NCI-H345 treated with DMSO at 0.1 percent for 48 hours (cell line): ENCODE data around the gene ETNK1.
"Not testable (repeated sequence)": the region's sequence is repeated elsewhere in the genome, so short reads cannot be mapped to it uniquely, and the experiment has no call there.

ENCODE experiments used
- DNase-seq: peaks from one replicate; lab custom pipeline; 2025; ENCODE audit not compliant: unreplicated experiment; lab: John Stamatoyannopoulos, UW

Gene ETNK1

DNA sequence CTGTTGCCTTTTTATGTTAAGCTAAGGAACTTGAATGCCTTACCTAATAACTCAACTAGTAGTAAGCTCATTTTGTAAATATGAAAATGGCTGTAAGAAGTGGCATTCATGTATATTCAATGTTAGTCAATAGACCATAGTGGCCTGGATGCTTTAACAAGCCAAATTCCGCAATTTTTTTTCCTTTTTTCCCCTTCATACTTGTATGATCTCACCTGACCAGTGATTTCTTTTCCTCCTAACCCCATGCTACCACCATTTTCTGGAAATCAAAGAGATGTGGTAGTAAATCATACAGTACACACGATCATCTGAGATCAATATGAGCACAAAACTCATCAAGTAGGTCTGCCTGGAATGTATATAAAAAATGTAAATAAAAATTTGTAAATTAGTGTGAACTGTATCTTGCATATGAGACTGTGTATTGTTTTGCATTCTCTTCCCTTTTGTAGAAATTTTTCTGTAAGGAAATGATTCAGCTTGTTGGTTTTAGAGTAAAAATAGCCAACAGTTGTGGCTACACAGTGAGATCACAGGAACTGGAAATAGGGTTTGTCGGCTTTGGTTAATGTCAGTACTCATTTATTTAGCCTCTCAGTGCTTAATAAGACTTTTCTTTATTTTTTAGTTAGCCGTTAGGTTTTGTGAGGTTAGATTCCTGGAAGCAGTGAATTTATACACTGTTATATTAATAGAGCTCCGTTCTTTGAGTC lies 62.5 kb downstream of the ETNK1 start:
- DNase-seq, result no peak

DNA sequence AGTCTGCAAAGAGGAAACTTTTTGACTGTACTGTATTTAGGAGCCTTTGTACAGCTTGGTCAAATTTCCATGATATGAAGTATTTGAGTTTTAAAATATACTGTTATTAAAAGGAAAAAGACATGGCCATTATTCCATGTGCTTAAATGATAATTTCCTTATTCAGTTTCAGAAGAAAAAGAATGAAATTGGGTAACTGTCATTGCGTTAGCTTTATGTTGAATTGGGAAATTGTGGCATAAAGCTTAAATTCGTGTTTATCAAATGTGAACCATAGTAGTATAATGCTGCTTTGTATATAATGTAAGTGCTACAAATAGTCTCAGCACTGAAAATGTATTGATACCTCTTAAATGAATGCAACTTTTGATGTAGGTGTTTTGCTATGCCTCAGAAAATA lies 64.9 kb downstream of the ETNK1 start:
- no peak for DNase-seq

DNA sequence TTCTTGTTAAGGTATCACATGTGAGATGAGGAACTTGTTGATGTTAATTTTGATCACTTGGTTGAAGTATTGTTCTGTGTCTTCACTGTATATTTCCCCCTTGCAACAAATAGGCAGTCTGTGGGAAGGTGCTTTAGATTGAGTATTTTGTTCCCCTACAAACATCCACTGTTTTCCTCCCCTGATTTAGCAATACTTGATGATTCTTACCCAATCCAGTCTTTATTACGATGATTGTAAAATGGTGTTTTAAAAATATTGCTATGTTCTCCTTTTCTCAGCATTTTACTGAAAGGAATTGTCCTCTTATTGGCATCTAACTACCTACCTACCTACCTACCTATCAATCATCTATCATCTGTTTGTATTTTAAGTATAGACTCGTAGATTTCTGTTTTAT lies 66.3 kb downstream of the ETNK1 start:
- no peak for DNase-seq

DNA sequence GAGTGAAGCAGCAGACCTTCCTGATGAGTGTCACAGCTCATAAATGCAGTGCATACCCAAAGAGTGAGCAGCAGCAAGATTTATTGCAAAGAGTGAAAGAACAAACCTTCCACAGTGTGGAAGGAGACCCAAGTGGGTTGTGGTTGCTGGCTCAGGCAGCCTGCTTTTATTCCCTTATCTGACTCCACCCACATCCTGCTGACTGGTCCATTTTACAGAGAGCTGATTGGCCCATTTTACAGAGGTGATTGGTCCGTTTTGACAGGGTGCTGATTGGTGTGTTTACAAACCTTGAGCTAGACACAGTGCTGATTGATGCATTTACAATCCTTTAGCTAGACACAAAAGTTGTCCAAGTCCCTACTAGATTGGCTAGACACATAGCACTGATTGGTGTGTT lies 67.5 kb downstream of the ETNK1 start:
- DNase-seq, result not testable (repeated sequence)

DNA sequence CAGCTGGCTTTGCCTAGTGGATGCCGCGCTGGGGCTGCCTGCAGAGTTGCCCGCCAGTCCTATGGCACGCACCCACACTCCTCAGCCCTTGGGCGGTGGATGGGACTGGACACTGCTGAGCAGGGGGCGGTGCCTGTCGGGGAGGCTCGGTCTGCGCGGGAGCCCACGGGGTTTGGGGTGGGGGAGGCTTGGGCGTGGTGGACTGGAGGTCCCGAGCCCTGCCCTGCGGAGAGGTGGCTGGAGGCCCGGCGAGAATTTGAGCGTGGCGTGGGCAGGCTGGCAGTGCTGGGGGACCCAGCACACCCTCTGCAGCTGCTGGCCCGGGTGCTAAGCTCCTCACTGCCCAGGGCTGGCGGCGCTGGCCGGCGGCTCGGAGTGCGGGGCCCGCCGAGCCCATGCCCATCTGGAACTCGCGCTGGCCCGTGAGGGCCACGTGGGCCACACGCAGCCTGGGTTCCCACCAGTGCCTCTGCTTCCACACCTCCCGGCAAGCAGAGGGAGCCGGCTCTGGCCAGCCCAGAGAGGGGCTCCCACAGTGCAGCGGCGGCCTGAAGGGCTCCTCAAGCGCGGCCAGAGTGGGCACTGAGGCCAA lies 68.1 kb downstream of the ETNK1 start:
- DNase-seq, result no peak

DNA sequence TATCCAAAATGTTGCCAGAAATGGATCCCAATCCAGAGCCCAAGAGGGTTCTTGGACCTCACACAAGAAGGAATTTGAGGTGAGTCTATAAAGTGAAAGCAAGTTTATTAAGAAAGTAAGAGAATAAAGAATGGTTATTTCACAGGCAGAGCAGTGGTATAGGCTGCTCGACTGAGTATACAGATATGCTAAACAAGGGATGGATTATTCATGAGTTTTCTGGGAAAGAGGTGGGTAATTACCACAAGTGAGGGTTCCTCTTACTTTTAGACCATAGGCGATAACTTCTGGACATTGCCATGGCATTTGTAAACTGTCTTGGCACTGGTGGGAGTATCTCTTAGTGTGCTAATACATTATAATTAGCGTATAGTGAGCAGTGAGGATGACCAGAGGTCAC lies 73.6 kb downstream of the ETNK1 start:
- no peak for DNase-seq

DNA sequence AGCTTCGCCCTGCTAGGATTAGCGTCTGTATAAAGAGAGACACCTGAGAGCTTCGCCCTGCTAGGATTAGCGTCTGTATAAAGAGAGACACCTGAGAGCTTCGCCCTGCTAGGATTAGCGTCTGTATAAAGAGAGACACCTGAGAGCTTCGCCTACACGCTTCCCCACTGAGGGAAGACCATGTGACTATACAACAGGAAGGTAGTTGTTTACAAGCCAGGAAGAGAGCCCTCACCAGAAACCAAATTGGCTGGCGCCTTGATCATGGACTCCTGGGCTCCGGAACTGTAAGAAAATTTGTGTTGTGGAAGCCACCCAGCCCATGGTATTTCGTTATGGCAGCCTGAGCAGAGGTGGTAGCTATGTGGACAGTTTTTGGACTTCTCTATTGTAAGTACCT lies 74.7 kb downstream of the ETNK1 start:
- not testable (repeated sequence) for DNase-seq

DNA sequence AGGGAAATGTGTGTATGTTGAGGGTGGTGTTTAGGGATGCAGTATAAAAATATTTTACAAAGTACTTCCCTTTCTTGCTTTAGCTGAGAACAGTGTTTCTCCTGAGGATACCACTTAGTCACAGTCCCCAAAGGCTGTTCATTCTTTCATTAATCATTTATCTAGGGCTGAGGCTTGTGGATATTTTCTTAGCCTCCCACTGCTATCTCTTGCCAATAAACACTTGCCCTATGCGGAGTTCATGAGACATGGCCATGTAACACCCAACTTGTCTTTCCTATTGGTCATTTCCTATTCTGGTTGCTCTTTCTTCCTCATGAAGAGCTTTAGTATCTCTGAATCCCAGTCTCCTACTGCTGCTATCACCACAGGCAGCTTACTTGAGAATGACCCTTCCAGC lies 75.1 kb downstream of the ETNK1 start:
- DNase-seq, result no peak

DNA sequence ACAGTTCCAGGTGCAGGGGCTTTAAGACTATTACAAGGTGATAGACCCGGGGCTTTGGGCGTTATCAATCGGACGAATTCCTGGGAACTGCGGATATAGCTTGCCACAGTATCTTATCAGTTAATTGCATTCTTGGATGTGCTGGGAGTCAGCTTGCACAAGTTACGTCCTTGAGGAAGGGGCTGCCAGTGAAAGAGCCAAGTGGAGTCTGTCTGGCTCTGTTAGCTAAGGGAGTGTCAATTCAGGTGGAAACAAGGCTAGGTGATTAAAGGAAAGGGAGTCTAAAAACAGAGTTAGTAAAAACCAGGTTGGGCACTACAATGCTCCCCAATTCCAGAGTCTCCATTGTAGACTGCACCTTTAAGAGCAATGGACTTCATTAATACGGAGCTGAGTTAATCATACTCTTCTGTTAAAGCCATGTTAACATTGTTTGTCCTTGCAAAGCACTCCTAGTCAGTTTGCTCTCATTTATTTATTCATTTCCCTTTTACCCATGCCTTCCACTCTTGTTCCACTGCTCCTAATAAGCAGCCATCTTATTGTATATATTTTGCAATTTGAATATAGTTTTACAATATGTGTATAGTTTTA lies 76.3 kb downstream of the ETNK1 start:
- DNase-seq, result not testable (repeated sequence)

DNA sequence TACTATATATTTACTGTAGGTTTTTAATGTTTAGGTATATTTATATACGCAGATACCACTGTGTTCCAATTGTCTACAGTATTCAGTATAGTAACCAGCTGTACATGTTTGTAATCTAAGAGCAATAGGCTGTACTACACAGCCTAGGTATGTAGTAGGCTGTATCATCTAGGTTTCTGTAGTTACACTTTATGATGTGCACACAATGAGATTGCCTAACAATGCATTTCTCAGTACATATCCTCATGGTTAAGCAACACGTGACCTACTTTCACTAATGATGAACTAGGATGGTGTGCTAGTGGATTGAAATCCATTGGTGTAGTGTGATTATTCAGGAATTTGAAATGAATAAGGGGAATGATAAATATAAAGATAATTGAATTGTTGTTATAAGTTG lies 77.7 kb downstream of the ETNK1 start:
- DNase-seq, result no peak

DNA sequence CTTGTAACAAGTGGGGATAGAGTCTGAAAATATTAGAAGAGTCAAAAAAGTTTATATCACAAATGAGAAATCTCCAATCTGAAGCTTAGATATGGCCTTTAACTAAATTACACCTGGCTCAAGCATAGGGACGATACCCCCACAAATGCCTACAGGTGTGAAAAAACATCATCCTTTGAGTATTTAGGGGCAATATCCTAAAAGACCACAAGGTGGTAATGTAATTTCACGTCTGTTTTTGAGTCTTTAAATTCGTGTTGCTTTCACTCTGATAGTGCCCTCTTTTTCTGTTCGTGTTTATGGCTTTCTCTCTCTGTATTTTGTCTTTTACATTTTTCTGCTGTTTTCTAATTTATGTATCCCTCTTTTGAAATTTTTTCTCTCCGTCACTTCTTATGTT lies 84.3 kb downstream of the ETNK1 start:
- DNase-seq, result no peak

DNA sequence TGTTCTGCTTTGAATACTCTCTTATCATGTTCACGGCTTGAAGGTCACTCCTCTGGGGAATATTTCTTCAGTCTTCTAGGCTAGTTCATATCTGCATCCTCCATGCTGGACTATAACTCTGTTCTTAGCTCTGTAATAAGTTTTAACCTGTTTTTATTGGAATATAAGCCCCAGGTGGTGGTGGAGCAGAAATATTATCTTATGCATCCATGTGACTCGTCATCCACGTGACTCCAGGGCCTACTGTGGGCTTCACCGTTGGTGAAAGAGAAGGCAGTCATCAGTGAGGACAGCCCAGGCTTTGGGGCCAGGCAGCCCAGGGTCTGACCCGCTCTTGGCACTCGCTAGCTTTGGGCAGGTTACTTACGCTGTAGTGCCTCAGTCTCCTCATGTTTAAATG lies 87.1 kb downstream of the ETNK1 start:
- no peak for DNase-seq

DNA sequence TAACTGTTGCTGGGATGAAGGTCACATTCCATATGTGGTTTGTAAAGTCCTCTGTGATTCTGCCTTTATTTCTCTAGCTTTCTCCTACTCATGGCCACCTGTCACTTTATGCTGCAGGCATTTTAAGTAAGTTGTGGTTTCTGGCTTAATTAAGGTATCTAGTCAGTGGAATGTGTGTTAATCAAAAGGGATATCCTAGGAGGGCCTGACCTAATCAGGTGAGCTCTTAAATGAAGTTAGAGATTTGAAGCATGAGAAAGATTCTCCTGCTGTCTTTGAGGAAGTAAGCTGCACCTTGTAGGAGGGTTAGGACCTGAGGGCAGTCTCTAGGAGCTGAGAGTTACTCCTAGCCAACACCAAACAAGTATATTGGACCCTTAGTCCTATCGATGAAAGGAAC lies 90.3 kb downstream of the ETNK1 start:
- DNase-seq, result no peak

DNA sequence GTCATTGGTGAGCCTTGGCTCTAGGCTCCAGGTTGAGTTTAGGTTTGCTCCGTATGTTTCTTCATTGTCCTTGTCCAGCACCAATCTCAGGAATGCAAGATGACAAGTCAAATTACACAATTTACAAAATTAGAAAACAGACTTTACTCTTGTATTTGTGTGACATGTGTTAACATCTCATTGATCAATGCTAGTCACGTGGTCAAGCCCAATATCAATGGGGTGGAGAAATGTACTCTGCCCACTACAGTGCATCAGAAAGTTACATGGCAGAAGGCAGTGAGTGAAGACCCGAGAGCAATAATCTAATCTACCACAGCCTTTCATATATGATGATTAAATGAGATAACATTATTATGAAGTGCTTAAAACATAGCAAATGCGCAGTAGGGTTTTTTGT lies 94.8 kb downstream of the ETNK1 start:
- DNase-seq, result no peak

DNA sequence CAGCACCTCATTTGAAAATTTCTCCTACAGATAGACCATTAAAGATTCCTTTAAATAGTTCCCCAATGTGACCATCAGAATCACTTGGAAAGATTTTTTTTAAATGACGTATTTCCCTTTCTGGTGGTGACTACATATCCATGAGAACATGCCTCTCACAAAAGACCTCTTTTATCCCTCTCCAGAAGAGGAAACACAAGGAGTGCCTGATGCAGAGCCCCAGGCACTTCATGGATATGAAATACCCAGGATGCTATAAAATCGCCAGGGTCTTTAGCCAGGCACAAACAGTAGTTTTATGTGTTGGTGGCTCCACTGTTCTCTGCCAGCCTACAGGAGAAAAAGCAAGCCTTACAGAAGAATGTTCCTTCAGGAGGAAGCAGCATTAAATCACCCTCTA lies 97.1 kb downstream of the ETNK1 start:
- DNase-seq, result no peak

DNA sequence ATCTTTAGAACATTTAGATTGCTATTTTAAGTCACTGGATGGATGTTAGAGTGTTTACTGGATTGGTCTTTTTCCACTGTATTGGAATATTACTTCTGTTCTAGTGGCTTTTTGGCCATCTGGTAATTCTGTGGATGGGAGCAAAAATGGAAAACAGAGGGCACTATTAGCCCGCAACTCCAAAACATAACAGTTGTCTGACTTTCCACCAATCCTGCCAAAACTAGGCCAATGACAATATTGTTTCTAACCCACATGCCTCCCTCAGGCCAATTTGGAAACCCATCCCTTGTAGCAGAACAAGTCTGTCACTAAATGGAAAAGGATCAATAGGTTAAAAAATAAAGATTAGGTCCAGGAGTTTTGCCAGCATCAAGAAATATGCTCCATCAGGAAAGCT lies 97.8 kb downstream of the ETNK1 start:
- no peak for DNase-seq

DNA sequence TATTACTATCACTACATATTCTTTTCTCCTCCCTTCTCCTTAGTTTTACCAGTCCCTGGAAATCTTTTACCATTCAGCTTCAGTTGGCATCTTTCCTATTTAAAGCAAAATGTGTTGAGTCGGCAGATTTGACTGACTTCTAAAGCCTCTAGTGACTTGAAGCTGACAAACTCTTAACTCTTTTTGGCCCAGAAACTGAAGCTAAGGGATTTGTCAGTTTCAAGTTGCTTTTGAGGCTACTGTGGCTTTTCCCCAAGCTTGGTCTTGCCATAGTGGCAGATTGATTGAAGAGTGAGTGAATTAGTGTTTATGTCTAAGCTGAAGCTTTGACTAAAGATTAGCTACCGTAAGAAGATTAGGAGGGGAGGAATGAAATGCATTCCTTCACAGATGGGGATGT lies 104.0 kb downstream of the ETNK1 start:
- no peak for DNase-seq

DNA sequence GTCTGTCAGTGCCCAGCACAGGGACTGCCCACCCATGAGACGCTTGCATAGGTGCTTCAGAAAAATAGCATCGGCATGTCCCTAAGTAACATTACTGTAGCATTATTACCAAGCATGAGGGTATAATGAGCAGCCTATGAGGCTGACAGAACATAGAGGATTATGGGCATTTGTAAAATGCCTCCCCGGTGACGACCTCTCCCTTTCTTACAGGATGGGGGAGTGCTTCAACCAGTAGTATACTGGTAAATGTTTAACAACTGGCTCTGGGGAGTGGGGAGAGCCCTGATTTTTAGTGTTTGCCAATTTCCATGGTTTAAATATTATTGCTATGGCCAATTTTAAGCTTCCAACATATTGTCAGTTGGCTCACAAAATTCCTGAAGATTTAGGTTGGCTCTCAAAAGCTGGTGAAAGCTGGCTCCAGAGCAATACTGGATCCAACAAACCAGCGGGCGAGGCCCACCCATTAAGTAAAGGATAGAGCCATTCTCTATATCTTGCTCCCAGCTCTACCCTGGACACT lies 104.5 kb downstream of the ETNK1 start:
- no peak for DNase-seq

DNA sequence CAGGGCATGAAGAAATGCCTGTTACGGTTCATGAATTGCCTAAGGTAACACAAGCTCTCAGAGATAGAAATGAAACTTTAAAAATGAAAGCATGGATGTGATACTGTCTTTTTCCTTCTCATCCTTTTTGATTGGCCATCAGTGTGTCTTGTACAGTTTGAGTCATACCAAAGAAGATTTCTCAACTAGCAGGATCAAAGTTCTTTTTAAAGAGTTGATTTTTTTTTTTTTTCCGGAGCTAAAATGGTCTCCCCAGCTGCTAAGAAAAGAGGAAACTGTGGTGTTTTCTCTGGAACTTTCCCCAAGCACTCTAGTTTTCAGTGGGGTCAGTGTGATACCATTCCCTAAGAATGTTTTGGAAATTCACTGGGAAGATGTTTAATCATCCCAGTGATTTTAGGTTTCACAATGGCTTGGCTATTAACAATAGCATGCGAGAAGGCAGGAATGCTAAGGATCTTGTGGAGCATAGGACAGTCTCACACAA lies 105.0 kb downstream of the ETNK1 start:
- no peak for DNase-seq

DNA sequence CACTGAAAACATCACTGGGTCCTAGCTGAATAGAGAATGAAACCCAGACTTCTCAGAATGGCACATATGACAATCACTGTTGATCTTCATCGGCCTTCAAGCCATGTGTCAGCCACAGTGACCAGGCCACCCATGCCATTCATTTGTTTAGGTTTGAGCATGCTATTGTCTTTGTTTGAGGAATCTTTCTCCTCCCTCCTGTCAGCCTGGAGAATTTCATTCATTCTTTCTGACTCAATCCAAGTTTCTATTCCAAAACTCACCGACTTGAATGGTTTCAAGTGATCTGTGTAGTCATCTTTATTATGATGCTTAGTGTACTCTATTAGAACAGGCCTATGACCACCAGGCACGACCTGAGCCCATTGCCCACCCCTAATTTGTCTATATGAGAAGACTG lies 106.3 kb downstream of the ETNK1 start:
- no peak for DNase-seq

DNA sequence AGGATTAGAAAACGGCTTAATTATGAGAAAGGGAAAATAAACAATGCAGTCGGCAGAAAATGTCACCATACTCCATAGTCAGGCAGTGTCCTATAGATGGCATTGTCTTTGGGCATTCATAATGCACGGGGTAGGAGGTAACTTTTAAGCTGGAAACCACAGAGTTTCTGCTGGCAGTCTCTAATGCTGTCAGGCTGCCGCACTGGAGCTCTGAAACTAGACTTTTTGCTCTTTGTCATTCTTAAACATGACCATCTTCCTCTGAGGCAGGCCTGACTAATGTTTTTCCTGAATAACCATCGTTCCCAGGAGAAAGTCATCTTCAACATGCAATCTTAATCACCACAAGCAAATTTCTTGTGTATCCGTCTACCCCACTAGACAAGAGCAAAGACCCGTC lies 108.8 kb downstream of the ETNK1 start:
- no peak for DNase-seq

DNA sequence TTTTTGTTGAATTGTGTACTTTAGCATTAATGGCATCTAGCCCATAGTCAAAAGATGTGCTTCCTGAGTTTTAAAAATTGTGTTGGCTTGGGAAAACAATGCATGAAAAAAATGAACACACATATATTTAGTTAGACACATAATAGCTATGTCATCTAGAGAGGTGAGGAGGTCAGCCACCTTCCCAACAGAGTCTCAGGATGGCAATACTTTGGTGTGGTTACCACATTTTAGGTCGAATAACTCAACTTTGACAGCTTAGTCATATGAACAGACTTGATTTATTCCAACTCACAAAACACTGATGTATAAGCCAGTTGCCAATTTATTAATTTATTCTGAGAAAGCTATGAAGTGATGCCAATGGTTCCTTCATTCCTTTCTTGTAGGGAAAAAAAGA lies 114.0 kb downstream of the ETNK1 start:
- no peak for DNase-seq
